GM19468 (cell line): ENCODE data around the gene ITIH1.
"Not testable (repeated sequence)": the region's sequence is repeated elsewhere in the genome, so short reads cannot be mapped to it uniquely, and the experiment has no call there.

ENCODE experiments used
- ATAC-seq: cut with Tn5 transposase; IDR thresholded peaks from one replicate; pipeline ENCODE4 v1.9.1; 2021; ENCODE audit warnings: mild to moderate bottlenecking, moderate library complexity, moderate number of reproducible peaks; ENCODE audit not compliant: unreplicated experiment; ENCODE audit errors: extremely low read depth

Gene ITIH1

GRCh38 chr3:52777127-52777958 lies at the start of gene ITIH1:
TSS of gene ITIH1 (plus strand) at chr3:52777599. CDS start at chr3:52777616, 17 bp downstream.
- ATAC-seq: no peak

- not testable (repeated sequence) for ATAC-seq
Measured at GRCh38 chr3:52728753-52729152, 48.6 kb upstream of the ITIH1 start.

GRCh38 chr3:52730681-52731080 lies 46.7 kb upstream of the ITIH1 start:
- no peak for ATAC-seq

GRCh38 chr3:52731590-52731989 lies 45.8 kb upstream of the ITIH1 start:
- ATAC-seq: no peak

- ATAC-seq: no peak
Measured at GRCh38 chr3:52733256-52733891, 44.0 kb upstream of the ITIH1 start.

GRCh38 chr3:52739730-52740129 lies 37.7 kb upstream of the ITIH1 start:
- no peak for ATAC-seq

- no peak for ATAC-seq
Measured at GRCh38 chr3:52742418-52743041, 34.9 kb upstream of the ITIH1 start.

- ATAC-seq: no peak
Measured at GRCh38 chr3:52743152-52743551, 34.2 kb upstream of the ITIH1 start.

GRCh38 chr3:52743721-52744120 lies 33.7 kb upstream of the ITIH1 start:
- ATAC-seq: no peak

GRCh38 chr3:52752045-52752660 lies 25.2 kb upstream of the ITIH1 start:
- no peak for ATAC-seq

GRCh38 chr3:52754373-52754772 lies 23.0 kb upstream of the ITIH1 start:
- ATAC-seq: no peak

GRCh38 chr3:52756141-52756540 lies 21.3 kb upstream of the ITIH1 start:
- ATAC-seq: no peak

GRCh38 chr3:52763466-52763865 lies 13.9 kb upstream of the ITIH1 start:
- no peak for ATAC-seq

- ATAC-seq: no peak
Measured at GRCh38 chr3:52769786-52770455, 7.5 kb upstream of the ITIH1 start.

- ATAC-seq: peak; percentile 91
Measured at GRCh38 chr3:52770496-52771333, 6.7 kb upstream of the ITIH1 start, which contains the start of gene NEK4. TSS of gene NEK4 (minus strand) at chr3:52770940. CDS start at chr3:52770746, 194 bp downstream.

- no peak for ATAC-seq
Measured at GRCh38 chr3:52771334-52771681, 6.1 kb upstream of the ITIH1 start.

GRCh38 chr3:52771702-52772101 lies 5.7 kb upstream of the ITIH1 start:
- no peak for ATAC-seq

- ATAC-seq: no peak
Measured at GRCh38 chr3:52773361-52774065, 3.9 kb upstream of the ITIH1 start.
